Lung (tissue), 12 donors: ENCODE results near the gene RBMX2. TPM values are rescaled to one million over a fixed set of nuclear protein-coding genes. Genes with fewer than 3 reads are reported as not detected.

ENCODE experiments used
- ATAC-seq: fragments of 200-7000 bp; cut with Tn5 transposase; one replicate; pipeline ENCODE4 v1.9.1; 2020; ENCODE audit warnings: moderate number of reproducible peaks; ENCODE audit not compliant: insufficient read depth, low FRiP score
- DNase-seq, 3 donors: peaks; one replicate each; pipeline ENCODE4 v3.0.0-alpha.2; 2013 to 2017
- H3K27ac ChIP-seq, 2 donors: one replicate each; pipeline ENCODE4 v1.5.1; 2013; ENCODE audit warnings: mild to moderate bottlenecking in 2 of 2, moderate library complexity in 2 of 2, control low read depth in 1 of 2, inconsistent platforms in 1 of 2, low read depth in 1 of 2, low read length in 1 of 2
- H3K27me3 ChIP-seq, 3 donors: one replicate each; pipeline ENCODE4 v1.5.1; 2013; ENCODE audit warnings: low read length in 2 of 3; ENCODE audit not compliant: control insufficient read depth in 3 of 3, insufficient read depth in 3 of 3
- H3K36me3 ChIP-seq, 4 donors: one replicate each; pipeline ENCODE4 v1.5.1; 2013; ENCODE audit warnings: low read length in 4 of 4, mild to moderate bottlenecking in 1 of 4, moderate library complexity in 1 of 4; ENCODE audit not compliant: control insufficient read depth in 4 of 4, insufficient read depth in 4 of 4
- H3K4me1 ChIP-seq, 5 donors: one replicate each; pipeline ENCODE4 v1.5.1; 2013; ENCODE audit warnings: low read length in 5 of 5, mild to moderate bottlenecking in 2 of 5, moderate library complexity in 1 of 5; ENCODE audit not compliant: control insufficient read depth in 5 of 5, insufficient read depth in 5 of 5
- H3K4me3 ChIP-seq: one replicate; pipeline ENCODE4 v1.5.1; 2013; ENCODE audit warnings: mild to moderate bottlenecking, control low read depth, moderate library complexity
- H3K9ac ChIP-seq, 2 donors: one replicate each; pipeline ENCODE4 v1.5.1; 2013; ENCODE audit warnings: low read length in 2 of 2, control low read depth in 1 of 2; ENCODE audit not compliant: insufficient read depth in 1 of 2
- H3K9me3 ChIP-seq, 4 donors: one replicate each; pipeline ENCODE4 v1.5.1; 2013; ENCODE audit warnings: low read length in 3 of 4, mild to moderate bottlenecking in 1 of 4, moderate library complexity in 1 of 4; ENCODE audit not compliant: control insufficient read depth in 4 of 4, insufficient read depth in 3 of 4
- CTCF ChIP-seq: IDR thresholded peaks from 2 replicates; pipeline ENCODE4 v1.5.1; 2012; ENCODE audit warnings: mild to moderate bottlenecking; ENCODE audit errors: control extremely low read depth, extremely low read depth
- WGBS, 2 donors: extraction: QIAGEN DNeasy Blood & Tissue Kit; methylation state at CpG; one replicate each; pipeline ENCODE4 v1.1.7; 2013; 5-methylcytosine and 5-hydroxymethylcytosine counted together
- polyA plus RNA-seq, 2 donors: library from polyadenylated mRNA; stranded (reverse); fragments of 200-250 nt; gene quantifications; one replicate each; pipeline ENCODE4 v1.2.1, GENCODE V29; 2013
- total RNA-seq, 2 donors: library from RNA; depleted of rRNA in 1 of 2; stranded (reverse); fragments of >200 nt in 1 of 2; gene quantifications; one replicate each; pipeline ENCODE4 v1.2.1, GENCODE V29; 2014 to 2021
- donor health status: control.
- donor health status: control.
- donor health status: Bipolar disorder and iron deficiency.
- donor health status: healthy.
- donor health status: DM: yes; HTN: yes; CAD: no.

Gene RBMX2
- total and polyA plus RNA-seq, 4 donors = 12.1 to 19.7 (median 16.6) TPM

DNA sequence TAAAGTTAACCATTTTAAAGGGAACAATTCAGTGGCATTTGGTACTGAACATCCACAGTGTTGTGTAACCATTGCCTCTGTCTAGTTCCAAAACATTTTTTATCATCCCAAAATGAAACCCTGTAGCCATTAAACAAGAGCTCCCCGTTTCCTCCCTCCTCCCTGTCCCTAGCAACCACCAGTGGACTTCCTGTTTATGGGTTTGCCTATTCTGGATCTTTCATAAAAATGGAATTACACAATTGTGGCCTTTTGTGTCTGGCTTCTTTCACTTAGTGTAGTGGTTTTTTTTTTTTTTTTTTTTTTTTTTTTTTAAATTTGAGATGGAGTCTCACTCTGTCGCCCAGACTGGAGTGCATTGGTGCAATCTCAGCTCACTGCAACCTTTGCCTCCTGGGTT, 11.6 kb downstream of the RBMX2 start:
- DNase-seq (peak in 2 of 3 donors; percentile 1 to 7), ATAC-seq (no peak)
- no peak for TF ChIP-seq CTCF
- Histone ChIP-seq H3K9ac (no peak overlapping the region), H3K36me3 (peaks cover 0 to 15% (median 8%) of the 10 kb centered on the region in 4 donors), H3K4me3 (no peak overlapping the region), H3K27me3 (no peaks in the 10 kb centered on the region), H3K27ac (no peak overlapping the region), H3K4me1 (no peaks in the 10 kb centered on the region), H3K9me3 (no peaks in the 10 kb centered on the region)
- 20 to 68% methylated on average over 2 of the region's 2 CpGs for WGBS, 2 donors

DNA sequence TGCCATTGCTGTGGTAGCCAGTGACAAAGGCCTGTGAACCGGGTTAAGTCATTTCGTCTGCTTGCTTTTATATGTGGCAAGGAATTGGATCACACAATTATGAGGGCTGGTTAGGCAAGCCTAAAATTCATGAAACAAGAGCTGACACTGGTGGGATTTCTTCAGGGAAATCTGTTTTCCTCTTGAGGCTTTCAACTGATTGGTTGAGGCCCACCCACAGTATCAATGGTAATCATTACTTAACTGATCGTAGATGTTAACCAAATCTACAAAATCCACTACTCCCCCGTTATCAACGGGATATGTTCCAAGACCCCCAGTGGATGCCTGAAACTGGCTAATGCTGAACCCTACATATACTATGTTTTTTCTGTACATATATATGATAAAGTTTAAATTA, 13.0 kb downstream of the RBMX2 start:
- DNase-seq = no peak
- no peaks in the 10 kb centered on the region for H3K9me3 ChIP-seq
- H3K36me3 ChIP-seq = peaks cover 0 to 11% (median 8%) of the 10 kb centered on the region in 4 donors
- ATAC-seq = no peak
- TF ChIP-seq CTCF = no peak
- no peaks in the 10 kb centered on the region for H3K27me3 ChIP-seq
- H3K4me3 ChIP-seq = no peak overlapping the region
- no peak overlapping the region for H3K9ac ChIP-seq
- no peak overlapping the region for H3K27ac ChIP-seq
- H3K4me1 ChIP-seq = no peaks in the 10 kb centered on the region
- 92 to 96% methylated on average over 5 of the region's 5 CpGs for WGBS, 2 donors

GRCh38 chrX:130415201-130415600, 13.4 kb downstream of the RBMX2 start:
- H3K4me1 ChIP-seq = no peaks in the 10 kb centered on the region
- H3K9ac ChIP-seq = no peak overlapping the region
- ATAC-seq = no peak
- no peak overlapping the region for H3K27ac ChIP-seq
- no peak overlapping the region for H3K4me3 ChIP-seq
- no peak for TF ChIP-seq CTCF
- no peaks in the 10 kb centered on the region for H3K27me3 ChIP-seq
- WGBS, 2 donors = 82 to 85% methylated on average over 7 of the region's 7 CpGs
- peaks cover 0 to 8% (median 6%) of the 10 kb centered on the region in 4 donors for H3K36me3 ChIP-seq
- H3K9me3 ChIP-seq = no peaks in the 10 kb centered on the region
- no peak for DNase-seq

DNA sequence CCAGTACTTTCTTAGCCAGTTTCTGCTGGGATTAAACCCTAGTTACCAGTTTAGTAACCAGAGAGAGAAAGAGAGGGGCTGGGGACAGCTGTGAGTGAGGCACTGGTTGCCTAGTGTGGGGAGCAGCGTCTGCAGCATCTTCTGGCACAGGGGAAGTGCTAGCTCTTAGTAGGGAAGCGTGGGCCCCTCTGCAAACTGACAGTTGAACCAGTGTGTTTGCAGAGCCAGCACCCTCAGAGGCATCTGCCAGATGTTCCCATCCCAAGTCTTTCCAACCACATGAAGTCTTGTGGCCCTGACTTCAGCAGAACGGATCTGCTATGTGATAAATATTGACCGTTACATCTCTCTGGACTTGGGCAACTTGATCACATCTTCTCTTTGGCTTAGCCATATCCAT, 15.0 kb downstream of the RBMX2 start:
- peaks cover 0 to 3% (median under 1%) of the 10 kb centered on the region in 4 donors for H3K36me3 ChIP-seq
- H3K27me3 ChIP-seq = no peaks in the 10 kb centered on the region
- no peaks in the 10 kb centered on the region for H3K9me3 ChIP-seq
- H3K27ac ChIP-seq = no peak overlapping the region
- no peak overlapping the region for H3K4me3 ChIP-seq
- H3K4me1 ChIP-seq = no peaks in the 10 kb centered on the region
- 58 to 69% methylated on average over 4 of the region's 4 CpGs for WGBS, 2 donors
- TF ChIP-seq CTCF = no peak
- no peak overlapping the region for H3K9ac ChIP-seq
- no peak for ATAC-seq
- DNase-seq = no peak
